Measurements from ENCODE around the gene AOPEP.

- TF ChIP-seq CTCF (IDR thresholded peaks at IDR 0.05) (no peak), POLR2A (IDR thresholded peaks at IDR 0.05) (no peak)
Observed at GRCh38 chr9:94824411-94824810, 97.9 kb downstream of the AOPEP start.

Measured in heart left ventricle (tissue), 13 donors.